ENCODE measurements around the gene BANF2. TPM values are rescaled to one million over a fixed set of nuclear protein-coding genes. Genes with fewer than 3 reads are reported as not detected.

The BANF2 gene
- total and polyA plus RNA-seq, 2 experiments from 2014 or later, result not detected

DNA sequence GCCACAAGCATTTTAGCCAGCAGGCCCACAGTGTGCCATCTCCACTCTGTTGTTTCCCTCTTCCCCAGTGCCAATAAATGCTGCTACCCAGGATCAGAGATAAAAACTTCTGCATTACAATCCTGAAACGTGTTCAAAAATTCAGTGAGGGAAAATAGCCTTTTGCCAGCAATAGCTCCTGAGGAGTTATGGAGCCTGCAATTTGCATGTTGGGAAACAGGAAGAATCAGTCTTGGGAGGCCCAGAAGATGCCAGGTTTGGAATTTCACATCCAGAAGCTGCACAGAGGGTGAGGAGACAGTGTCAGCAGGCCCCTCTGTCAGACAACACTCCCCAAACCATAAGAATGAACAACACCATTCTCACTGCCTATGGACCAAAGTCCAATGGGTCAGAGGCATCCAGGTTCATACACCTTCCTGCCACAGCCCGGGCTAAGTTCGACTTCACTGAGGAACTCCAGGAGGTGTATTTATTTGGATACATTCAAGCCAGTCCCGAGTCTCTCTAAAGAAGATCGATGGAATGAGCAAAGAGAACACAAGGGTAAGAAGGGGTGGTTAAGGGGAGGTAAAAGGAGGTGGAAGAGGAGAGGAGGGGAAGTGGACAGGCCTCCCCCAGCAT, 38.5 kb upstream of the BANF2 start:
- H3F3A ChIP-seq (replicated peaks; ENCODE audit: low read depth), result peaks cover 3% of the 10 kb centered on the region; the same call in 1 of the 2 replicates
- no peak for DNase-seq (ENCODE audit: low spot score)
- H2AFZ ChIP-seq, result no peak overlapping the region
- H3K27me3 ChIP-seq (ENCODE audit: insufficient read depth), result no peaks in the 10 kb centered on the region
- no peak for ATAC-seq
- H3K36me3 Mint-ChIP-seq (ENCODE audit: low read depth), result peaks cover 52% of the 10 kb centered on the region
- peaks cover 15% of the 10 kb centered on the region for H3K36me3 ChIP-seq (ENCODE audit: insufficient read depth)
- peaks cover 54% of the 10 kb centered on the region for H3K4me1 Mint-ChIP-seq
- peaks cover 86% of the 10 kb centered on the region for H3K79me2 ChIP-seq (replicated peaks; ENCODE audit: insufficient read depth)
- H3K27me3 Mint-ChIP-seq (ENCODE audit: insufficient read depth, low read depth, poor library complexity), result peaks cover 7% of the 10 kb centered on the region
- no peak overlapping the region for H3K27ac ChIP-seq (ENCODE audit: low read depth)
- H3K9me3 Mint-ChIP-seq, result peaks cover 28% of the 10 kb centered on the region
- 0 out of 2 replicates have a peak overlapping the region, but pooled peaks have one; percentile 63 for H3K27ac Mint-ChIP-seq
- H3K9me2 ChIP-seq (ENCODE audit: insufficient read depth), result no peaks in the 10 kb centered on the region
- no peak overlapping the region for H3K4me3 ChIP-seq
- H3K4me1 ChIP-seq (ENCODE audit: insufficient read depth), result peaks cover 35% of the 10 kb centered on the region
- peaks cover 27% of the 10 kb centered on the region for H4K20me1 ChIP-seq (replicated peaks; ENCODE audit: insufficient read depth)
- no peak overlapping the region for H3K4me3 Mint-ChIP-seq
- TF ChIP-seq CREB1 (CRISPR knock-in tag; IDR thresholded peaks at IDR 0.05; ENCODE audit: low read depth), result no peak
- no peak for TF ChIP-seq NANOG (IDR thresholded peaks at IDR 0.05; ENCODE audit: borderline replicate concordance)
- no peak for TF ChIP-seq EZH2phosphoT487 (IDR thresholded peaks at IDR 0.05; ENCODE audit: unreplicated experiment)
- TF ChIP-seq, protein P1, sequence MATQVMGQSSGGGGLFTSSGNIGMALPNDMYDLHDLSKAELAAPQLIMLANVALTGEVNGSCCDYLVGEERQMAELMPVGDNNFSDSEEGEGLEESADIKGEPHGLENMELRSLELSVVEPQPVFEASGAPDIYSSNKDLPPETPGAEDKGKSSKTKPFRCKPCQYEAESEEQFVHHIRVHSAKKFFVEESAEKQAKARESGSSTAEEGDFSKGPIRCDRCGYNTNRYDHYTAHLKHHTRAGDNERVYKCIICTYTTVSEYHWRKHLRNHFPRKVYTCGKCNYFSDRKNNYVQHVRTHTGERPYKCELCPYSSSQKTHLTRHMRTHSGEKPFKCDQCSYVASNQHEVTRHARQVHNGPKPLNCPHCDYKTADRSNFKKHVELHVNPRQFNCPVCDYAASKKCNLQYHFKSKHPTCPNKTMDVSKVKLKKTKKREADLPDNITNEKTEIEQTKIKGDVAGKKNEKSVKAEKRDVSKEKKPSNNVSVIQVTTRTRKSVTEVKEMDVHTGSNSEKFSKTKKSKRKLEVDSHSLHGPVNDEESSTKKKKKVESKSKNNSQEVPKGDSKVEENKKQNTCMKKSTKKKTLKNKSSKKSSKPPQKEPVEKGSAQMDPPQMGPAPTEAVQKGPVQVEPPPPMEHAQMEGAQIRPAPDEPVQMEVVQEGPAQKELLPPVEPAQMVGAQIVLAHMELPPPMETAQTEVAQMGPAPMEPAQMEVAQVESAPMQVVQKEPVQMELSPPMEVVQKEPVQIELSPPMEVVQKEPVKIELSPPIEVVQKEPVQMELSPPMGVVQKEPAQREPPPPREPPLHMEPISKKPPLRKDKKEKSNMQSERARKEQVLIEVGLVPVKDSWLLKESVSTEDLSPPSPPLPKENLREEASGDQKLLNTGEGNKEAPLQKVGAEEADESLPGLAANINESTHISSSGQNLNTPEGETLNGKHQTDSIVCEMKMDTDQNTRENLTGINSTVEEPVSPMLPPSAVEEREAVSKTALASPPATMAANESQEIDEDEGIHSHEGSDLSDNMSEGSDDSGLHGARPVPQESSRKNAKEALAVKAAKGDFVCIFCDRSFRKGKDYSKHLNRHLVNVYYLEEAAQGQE (IDR thresholded peaks at IDR 0.05; ENCODE audit: unreplicated experiment), result no peak
- no peak for TF ChIP-seq EZH2 (IDR thresholded peaks at IDR 0.05; ENCODE audit: low read depth, unreplicated experiment)
- no peak overlapping the region for H3K4me2 ChIP-seq

DNA sequence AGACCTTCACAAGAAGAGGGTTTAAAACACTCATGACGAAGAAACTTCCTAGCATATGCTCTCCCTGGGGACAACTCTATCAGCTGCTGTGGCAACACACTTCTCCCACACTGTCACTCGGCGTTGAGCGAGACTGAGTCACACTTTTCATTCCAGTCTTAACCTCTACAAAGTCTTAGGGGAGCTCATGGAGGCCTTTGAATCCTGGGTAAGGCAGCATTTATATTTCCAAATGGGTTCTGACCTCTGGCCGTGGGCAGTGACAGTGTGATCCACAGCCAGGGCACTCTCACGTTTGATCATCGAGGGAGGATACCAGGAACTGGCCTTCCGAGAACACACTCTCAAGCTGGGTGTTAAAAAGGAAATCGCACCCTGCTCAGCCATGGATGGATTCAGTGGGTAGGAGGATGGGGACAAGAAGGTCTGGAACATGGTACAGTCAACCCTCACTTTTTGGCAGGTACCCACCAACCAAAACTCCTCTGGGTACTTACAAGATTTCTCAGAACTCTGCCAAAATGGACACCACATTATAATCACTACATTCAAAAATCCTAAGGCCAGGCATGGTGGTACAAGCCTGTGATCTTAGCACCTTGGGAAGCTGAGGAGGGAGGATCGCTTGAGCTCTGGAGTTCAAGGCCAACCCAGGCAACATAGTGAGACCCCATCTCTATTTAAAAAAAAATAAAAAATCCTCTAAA, 37.3 kb upstream of the BANF2 start:
- H3K36me3 Mint-ChIP-seq (ENCODE audit: low read depth), result peaks cover 41% of the 10 kb centered on the region
- no peak overlapping the region; the same call in 1 of the 2 replicates for H3K27ac Mint-ChIP-seq
- H3K9me3 Mint-ChIP-seq, result peaks cover 25% of the 10 kb centered on the region
- peaks cover 52% of the 10 kb centered on the region for H3K4me1 Mint-ChIP-seq
- H3K27me3 Mint-ChIP-seq (ENCODE audit: insufficient read depth, low read depth, poor library complexity), result peaks cover 7% of the 10 kb centered on the region
- H3K36me3 ChIP-seq (ENCODE audit: insufficient read depth), result peaks cover 15% of the 10 kb centered on the region
- H2AFZ ChIP-seq, result no peak overlapping the region
- no peak for ATAC-seq
- H3K9me2 ChIP-seq (ENCODE audit: insufficient read depth), result no peaks in the 10 kb centered on the region
- H3K27me3 ChIP-seq (ENCODE audit: insufficient read depth), result no peaks in the 10 kb centered on the region
- peak overlapping the region; percentile 78; the same call in 1 of the 2 replicates for H3K27ac ChIP-seq (ENCODE audit: low read depth)
- H3F3A ChIP-seq (replicated peaks; ENCODE audit: low read depth), result peaks cover 3% of the 10 kb centered on the region; the same call in 1 of the 2 replicates
- peaks cover 22% of the 10 kb centered on the region for H4K20me1 ChIP-seq (replicated peaks; ENCODE audit: insufficient read depth)
- H3K4me2 ChIP-seq, result no peak overlapping the region
- no peak overlapping the region for H3K4me3 ChIP-seq
- no peak overlapping the region for H3K4me3 Mint-ChIP-seq
- H3K79me2 ChIP-seq (replicated peaks; ENCODE audit: insufficient read depth), result peaks cover 86% of the 10 kb centered on the region
- no peak for DNase-seq (ENCODE audit: low spot score)
- no peak for TF ChIP-seq ZNF331 (CRISPR knock-in tag; IDR thresholded peaks at IDR 0.05; ENCODE audit: low read depth)
- H3K4me1 ChIP-seq (ENCODE audit: insufficient read depth), result peaks cover 35% of the 10 kb centered on the region
